Erythroblast (primary cell): ENCODE results near the gene GSN.

Source experiments
- DNase-seq, 2 experiments: peaks; one replicate each; lab custom pipeline; 2025; lab: John Stamatoyannopoulos, UW
- GATA1 ChIP-seq: IDR thresholded peaks from 2 replicates; pipeline ENCODE4 v1.6.1; 2011; ENCODE audit warnings: low read depth, mild to moderate bottlenecking, control low read depth, low read length, moderate library complexity
- POLR2A ChIP-seq: IDR thresholded peaks from 2 replicates; pipeline ENCODE4 v1.6.1; 2011; ENCODE audit warnings: mild to moderate bottlenecking, low read length

Gene GSN

DNA sequence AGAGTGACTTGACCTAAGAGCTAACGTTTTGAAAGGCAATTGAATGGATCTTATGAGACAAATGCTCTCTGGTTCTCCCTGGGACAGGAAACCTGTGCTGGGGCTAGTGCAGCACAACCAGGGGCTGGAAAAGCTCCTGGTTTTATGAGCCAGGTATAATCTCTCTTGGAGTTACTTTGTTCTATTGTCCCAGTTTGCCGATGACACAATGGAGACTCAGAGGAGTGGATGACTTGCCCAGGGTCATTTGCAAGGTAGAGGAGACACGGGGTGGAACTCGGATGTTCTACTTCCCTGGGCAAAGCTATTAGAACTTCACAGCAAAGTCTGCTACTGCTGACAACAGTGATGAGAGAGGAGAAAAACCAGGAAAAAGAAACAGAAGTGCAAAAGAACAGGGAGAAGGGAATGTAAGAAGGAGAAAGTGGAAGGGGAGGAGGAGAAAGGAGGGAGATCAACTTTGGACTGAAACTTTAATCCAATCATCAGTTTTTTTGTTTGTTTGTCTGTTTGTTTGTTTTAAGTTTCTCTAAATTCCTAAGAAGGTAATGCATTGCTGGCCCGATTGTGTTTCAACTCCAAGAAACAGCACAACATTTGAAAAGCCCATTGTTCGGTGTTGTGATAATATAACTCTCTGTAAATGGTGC, 7.4 kb upstream of the GSN start:
- TF ChIP-seq GATA1 (no peak), POLR2A (no peak)
- no peak for DNase-seq

DNA sequence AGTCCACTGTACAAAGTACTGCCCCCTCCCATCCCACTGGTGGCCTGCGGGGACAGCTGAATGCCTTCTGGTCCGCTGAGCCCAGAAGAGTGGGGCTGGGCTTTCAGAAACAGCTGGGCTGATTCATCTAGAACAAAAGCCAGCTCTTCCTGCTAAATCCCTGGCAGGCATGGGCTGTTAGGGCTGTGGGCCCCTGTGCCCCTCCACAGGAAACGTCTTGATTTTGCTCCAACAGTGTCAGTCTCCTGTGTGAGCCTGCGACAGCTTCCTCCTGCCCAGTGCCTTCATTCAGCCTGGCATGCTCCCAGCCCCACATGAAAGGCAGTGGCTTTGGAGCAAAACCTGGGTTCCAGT, 6.9 kb upstream of the GSN start:
- DNase-seq = no peak
- TF ChIP-seq POLR2A (no peak), GATA1 (no peak)

DNA sequence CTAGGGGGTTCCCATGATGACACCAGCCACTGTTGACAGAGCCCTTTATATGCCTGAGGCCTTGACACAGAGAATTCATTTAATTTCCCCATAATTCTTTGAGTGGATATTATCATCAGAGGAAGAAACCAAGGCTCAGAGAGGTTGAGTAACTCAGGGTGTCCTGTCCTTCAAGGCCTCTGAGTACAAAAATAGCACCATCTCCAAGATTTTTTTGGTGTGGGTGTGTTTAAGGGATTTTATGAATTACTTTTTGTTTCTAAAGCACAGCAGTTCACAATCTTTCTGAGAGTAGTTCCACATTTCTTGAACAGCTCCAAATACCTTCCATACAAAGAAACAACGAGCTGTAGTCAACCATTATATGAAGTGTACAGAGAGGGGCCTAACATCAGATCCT, 6.2 kb upstream of the GSN start:
- no peak for DNase-seq
- no peak for TF ChIP-seq GATA1
- no peak for TF ChIP-seq POLR2A

DNA sequence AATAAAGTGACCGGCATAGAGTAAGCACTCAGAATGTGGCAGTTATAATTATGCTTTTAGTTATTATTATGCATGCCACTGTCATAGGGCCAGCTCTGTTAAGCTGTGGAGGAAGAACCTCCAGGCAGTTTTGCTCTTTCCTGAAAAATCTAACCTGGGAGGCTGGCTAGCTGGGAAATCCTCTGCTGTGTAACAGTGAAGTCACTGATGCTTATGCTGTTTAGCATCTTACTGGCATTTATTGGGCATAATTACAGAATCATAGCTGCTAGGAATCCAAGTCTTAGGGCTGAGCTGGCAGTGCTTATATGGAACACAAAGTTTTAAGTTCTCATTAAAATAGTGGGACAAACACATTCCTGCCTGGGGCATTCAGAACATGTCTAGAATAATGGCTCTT, 5.5 kb upstream of the GSN start:
- no peak for DNase-seq
- no peak for TF ChIP-seq POLR2A
- TF ChIP-seq GATA1 = no peak

DNA sequence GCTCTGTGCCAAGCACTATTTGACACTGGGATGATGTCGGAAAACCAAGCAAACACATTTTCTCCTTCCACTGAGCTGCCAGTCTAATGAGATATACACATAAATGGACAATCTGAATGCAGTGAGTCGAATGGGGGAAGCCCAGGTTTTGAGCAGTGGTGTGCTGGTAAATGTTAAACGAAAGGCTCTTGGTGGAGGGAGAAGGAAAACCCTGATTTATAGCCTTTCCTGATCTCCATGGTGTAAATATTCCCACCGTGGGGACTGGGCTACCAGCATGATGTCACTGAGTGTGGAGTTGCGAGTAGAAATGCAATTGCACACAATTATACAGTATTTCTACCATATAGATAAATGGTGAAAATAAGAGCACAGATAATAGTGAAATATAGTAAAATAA, 5.0 kb upstream of the GSN start:
- DNase-seq = no peak
- TF ChIP-seq GATA1 = no peak
- TF ChIP-seq POLR2A = no peak

DNA sequence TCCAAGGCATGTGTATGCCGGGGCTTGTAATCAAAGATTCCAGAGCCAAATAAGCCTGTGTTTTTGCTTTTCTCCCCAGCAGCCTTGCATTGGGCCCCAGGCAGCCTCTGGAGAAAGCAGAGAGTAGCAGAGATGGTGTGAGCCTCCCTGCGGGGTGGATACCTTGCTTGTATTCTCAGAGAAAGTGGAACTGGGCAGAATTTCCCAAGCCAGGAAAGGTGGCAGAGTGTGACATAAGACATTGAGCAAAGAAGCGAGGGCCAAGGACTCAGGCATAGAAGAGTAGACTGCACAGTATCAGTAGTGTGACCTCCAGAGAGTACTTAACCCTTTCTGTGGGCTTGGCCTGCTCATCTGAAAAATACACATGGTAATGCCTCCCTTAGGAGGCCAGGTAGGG, 1.6 kb upstream of the GSN start:
- TF ChIP-seq POLR2A (no peak), GATA1 (no peak)
- no peak for DNase-seq

DNA sequence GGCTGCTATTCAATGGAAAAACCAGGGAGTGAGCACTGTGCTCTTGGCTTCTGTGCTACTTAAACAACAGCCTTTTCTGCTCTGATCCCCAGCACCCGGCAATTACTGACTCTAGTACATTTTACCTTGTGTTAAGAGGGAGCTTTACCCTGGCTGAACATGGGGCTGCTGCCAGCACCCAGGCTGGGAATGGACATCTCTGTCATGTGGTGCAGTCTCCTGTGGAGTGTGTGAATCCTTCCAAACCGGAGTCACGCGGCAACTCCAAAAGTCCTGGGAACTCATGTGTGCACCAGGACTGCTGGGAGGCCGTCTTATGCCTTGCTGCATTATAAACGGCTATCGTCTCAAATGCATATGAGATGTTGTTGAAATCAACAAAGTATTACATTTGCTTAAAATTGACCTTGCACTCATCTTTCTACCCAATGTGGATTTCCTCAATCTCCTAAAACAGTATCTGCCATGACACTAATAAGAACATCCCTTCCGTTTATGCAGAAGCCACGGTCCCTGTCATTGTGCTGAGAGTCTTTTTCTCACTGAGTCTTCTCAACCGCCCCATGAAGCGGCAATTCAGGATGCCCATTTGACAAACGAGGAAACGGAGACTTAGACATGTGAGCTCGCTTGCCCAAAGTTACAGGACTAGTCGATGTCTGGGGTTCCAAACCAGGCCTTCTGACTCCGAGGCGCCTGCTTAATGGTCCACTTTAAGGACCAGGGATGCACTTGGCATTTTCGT, 884 bp upstream of the GSN start:
- no peak for TF ChIP-seq POLR2A
- no peak for DNase-seq

DNA sequence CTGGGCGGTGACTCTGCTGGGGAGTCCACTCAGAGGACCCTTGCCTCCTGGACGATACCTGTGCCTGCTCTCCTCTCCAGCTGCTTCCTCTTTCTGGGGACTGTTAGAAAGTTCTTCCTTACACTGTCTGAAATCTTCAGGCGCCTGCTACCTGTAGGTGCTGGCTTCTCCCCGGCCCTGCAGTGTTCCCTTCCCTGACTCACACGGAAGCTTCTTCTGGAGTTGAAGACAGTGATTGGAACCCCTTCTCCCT, 562 bp downstream of the GSN start:
- no peak for DNase-seq
- no peak for TF ChIP-seq GATA1

DNA sequence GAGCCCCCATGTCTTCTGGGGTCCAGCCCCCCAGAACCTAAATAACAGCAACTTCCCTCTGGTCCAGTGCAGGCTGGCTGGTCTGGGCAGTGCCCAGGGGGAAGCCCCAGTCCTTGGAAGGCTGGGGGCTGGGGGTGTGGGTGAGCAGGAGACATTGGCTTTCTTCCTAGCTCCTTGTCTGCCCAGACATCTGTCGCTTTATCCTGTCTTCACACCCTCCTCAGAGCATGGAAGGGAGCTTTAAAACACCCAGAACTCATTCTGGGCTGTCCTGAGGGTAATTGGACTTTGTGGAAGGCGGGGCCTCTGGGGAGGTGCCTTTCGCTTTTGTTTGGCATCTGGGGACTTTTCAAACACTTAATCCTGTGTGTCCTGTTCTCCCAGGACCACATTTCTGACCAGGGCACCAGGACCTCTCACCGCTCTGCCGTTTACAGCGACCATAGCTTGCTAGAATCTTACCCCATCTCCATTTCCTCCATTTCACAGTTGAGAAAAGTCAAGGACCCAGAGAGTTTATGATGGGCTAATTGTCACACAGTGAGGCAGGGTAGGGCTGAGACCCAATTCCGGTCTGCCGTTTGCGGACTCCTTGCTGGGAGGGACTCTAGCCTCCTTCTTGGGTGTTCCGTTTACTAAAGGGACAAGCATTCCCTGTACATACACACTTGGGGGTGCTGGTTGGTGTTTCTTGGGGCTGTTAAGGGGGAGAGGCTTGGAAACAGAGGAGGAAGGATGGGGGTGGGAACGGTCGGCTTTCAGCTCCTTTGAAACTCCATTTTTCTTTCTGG, 1.1 kb downstream of the GSN start:
- TF ChIP-seq GATA1 (no peak), POLR2A (no peak)
- DNase-seq = peak; percentile 47 to 64

DNA sequence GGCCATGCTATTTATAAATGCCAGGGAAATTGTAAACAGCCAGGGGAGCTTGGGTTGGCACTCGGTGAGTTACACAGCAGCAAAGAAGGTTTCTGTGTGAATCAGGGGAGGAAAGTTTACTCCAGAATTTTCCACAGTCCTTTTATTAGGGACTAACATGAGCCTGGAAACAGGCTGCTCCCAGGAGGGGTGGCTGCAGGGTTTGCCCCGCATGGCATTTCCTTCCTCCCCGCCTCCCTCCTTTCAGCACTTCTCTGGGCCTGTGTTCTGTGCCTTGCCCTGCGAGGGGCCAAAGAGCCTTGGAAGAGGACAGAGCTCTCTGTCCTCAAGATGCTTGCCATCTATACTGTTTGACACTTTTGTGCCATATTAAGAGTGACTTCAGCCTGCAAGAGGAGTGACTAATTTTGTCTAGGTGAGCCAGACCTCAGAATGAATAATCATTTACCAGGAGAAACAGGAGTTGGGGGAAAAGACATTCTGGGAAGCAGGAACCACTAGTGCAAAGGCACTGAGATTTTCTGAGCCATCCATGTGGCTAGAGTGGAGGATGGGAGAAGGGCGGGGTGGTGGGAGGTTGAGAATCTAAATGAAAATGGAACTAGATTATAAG, 1.8 kb downstream of the GSN start:
- no peak for DNase-seq
- TF ChIP-seq POLR2A = no peak
- TF ChIP-seq GATA1 = no peak

DNA sequence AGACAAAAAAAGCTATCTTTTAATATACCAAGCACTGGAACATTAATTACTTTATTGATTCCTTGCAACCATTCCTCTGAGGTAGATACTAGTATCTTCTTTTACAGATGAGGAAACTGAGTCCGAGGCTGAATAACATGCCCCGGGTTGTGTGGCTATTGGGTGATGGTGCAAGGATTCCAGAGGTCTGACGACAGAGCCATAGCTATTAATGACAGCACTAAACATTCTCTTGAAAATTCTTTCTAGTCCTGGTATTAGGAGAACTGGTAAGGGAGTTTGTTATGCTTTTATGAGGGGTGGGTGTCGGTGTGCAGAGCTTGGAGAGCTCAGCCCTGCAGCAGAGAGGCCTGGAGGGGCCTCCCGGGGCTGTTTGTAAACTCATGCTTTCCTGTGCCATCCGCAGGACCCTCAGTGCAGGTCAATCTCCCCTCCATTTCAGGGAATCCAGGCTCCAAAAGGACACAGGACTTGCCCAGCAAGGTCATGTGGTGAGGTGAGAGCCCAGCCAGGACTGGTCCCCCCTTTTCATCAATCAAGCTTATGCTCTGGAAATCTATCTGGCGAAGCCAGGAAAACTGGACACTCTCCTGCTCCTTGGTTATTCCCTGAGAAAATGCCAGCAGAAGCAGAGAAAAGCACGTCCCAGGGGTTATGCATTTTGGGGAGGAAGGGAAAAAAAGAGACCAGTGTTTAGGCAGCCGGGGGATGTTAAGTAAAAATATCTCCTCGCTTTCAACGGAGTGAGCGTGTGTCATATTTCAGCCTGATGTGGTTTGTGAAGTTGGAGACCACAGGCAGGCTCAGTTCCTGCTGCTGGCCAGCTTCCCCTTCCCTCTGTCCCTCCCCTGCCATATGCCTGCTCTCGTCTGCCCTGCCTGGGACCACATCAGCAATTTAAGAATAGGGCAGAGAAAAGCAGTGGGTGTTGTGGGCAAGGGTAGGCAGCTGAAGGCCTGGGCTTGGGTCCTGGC, 3.7 kb downstream of the GSN start:
- TF ChIP-seq GATA1 = no peak
- TF ChIP-seq POLR2A = no peak
- DNase-seq = no peak

DNA sequence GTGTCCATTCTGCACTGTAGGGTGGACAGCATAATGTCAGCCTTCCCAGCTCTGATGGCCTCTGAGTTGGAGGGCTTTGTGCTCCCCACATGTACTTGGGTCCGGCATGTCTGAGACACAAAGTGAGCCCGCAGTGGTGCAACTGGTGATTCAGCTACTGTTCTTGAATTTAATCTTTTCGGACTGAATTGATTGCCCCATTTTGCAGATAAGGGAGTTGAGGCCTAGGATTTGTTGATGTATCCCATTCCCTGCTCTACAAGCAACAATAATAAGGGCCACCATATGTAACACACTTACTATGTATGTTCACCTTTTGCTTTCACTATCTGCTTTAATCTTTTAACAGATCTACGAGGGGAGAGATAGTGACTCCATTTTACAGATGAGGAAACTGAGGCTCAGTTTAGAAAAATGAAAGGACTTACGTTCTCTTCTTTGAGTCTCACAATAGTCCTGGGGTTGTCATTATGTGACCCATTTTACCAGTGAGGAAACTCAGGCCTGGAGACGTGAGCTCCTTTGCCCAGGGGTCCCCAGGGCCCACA, 4.5 kb downstream of the GSN start:
- DNase-seq = no peak
- TF ChIP-seq GATA1 (no peak), POLR2A (no peak)

DNA sequence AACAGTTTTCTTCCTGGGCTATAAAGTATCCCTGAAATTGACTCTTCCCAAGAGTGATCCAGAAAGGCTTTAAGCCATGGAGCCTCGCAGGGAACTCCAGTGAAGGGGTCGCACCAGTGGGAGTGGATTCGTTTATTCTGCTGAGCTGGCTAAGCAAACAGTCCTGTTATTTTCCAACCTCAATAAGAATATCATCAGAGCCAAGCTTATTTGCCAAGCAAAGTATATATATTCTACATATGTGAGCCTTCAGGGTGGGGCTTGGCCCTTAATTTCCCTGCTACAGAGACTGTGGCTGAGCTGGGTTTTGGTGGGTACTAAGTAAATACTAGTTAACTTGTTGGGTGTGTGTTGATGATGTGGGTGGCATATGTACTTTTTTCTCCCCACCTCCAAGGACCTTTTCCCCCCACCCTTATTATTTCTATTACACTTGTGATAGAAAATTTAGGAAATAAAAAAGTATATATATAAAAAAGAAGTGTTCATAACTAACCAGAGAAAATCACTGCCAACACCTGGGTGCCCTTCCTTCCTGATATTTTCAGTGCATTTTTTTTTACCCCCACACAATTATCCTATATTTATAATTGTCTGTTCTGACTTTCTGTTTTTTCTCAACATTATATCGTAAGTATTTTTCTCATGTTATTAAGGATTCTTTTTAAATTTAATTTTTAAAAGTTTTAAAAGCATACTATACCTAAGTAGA, 5.3 kb downstream of the GSN start:
- TF ChIP-seq GATA1 = no peak
- no peak for TF ChIP-seq POLR2A
- no peak for DNase-seq
